ENCODE results near the gene PUM1.
A peak's percentile ranks its signal among the peaks of the same experiment; 100 is the strongest.

PUM1 gene

DNA sequence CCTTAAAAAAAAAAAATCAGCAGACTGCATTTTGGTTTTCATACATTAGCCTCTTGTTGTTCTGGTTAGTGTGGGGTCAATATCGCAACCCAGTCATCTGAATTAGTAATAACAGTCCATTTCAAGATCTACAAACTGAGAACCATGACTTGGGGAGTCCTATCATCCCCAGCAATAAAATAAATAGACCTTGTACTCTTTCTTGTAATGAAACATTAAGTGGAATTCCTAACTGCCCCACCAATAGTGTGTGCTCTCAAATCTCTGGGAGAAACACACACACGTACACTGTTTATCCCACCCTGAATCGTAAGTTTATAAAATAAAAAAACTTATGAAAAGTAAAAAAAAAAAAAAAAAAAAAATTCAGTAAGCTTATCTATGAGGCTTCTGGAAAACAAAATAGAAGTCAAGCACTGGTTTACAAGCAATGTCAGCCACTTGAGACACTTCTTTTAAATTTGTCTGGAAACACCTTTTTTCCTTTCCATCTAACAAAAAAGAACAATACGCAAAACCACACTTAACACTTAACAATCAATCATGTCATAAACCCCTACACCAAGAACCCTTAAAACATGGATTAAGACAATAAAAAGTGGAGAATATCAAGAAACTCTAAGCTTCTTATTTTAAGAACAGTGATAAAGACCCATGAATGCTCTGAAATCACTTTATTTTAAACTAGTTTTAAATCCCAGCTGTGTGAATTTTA is 53.1 kb downstream of the PUM1 start:
- TF ChIP-seq, protein P1, sequence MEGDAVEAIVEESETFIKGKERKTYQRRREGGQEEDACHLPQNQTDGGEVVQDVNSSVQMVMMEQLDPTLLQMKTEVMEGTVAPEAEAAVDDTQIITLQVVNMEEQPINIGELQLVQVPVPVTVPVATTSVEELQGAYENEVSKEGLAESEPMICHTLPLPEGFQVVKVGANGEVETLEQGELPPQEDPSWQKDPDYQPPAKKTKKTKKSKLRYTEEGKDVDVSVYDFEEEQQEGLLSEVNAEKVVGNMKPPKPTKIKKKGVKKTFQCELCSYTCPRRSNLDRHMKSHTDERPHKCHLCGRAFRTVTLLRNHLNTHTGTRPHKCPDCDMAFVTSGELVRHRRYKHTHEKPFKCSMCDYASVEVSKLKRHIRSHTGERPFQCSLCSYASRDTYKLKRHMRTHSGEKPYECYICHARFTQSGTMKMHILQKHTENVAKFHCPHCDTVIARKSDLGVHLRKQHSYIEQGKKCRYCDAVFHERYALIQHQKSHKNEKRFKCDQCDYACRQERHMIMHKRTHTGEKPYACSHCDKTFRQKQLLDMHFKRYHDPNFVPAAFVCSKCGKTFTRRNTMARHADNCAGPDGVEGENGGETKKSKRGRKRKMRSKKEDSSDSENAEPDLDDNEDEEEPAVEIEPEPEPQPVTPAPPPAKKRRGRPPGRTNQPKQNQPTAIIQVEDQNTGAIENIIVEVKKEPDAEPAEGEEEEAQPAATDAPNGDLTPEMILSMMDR (IDR thresholded peaks at IDR 0.05; ENCODE audit: low read depth, low read length, missing control alignments), result no peak
- no peak for DNase-seq (ENCODE audit: extremely low read depth, low read depth)
- H3K4me3 ChIP-seq (replicated peaks; ENCODE audit: low read depth, low read length), result no peak overlapping the region

GRCh38 chr1:31011719-31012118 is 53.8 kb downstream of the PUM1 start:
- TF ChIP-seq, protein P1 (IDR thresholded peaks at IDR 0.05; ENCODE audit: low read depth, low read length, missing control alignments), result no peak
- H3K4me3 ChIP-seq (replicated peaks; ENCODE audit: low read depth, low read length), result no peak overlapping the region
- no peak for DNase-seq (ENCODE audit: extremely low read depth, low read depth)

DNA sequence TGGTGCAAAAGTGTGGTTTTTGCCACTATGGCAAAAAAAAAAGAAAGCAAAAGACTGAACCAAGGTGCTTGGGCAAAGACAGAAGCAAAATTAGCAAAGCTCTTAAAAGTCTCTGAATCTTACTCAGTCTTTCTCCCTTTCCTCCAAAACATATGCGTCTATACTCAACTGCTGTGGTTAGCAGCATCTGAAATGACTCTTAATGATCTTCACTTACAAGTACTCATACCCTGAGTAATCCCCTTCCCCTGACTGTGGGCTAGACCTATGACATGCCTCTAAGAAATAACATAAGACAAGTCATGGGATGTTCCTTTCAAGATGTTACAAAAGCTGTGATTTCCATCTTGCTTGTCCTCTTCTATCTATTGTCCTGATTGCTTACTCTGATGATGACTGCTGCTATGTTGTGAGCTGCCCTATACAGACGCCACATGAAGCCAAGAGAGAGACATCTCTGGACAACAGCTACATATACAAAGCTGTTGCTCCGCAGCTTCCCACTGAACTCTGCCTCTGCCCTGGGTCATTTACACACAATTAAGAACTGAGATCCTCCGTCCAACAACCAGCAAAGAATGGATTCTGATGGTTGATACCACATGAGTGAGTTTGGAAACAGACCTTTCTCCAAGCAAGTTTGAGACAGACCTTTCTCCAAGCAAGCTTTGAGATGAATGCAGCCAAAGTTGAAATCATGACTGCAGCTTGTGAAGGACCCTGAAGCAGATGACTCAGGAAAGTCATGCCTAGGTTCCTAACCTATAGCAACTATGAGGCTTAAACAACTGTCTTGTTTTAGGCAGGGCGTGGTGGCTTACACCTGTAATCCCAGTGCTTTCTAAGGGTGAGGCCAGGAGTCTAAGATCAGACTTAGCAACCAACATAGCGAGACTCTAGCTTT is 55.2 kb downstream of the PUM1 start:
- no peak for DNase-seq (ENCODE audit: extremely low read depth, low read depth)
- H3K4me3 ChIP-seq (replicated peaks; ENCODE audit: low read depth, low read length), result no peak overlapping the region
- TF ChIP-seq, protein P1 (IDR thresholded peaks at IDR 0.05; ENCODE audit: low read depth, low read length, missing control alignments), result no peak

DNA sequence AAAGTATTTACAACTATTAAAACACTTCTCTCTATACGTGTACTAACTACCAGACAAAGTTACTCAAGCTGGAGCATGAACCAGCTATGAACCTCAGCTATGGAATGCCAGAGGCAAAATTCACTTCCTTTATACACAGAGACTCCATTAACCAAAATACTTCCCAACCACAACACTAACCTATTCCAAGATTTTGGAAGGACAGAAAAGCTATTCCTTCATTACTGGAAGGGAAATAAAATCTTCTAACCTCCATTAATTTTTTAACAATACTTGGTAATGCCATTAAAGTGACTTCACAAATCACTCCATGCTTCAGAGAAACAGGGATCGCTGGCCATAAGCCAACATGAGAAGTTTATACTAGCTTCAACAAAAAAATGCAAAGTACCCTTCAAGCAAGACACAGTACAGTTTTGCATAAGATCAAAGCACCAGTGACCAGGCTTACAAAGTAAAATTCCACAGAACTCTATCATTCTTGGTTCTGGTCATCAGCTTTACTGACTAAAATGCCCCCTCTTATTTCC is 58.0 kb downstream of the PUM1 start:
- H3K4me3 ChIP-seq (replicated peaks; ENCODE audit: low read depth, low read length), result no peak overlapping the region
- peak; percentile 69 for DNase-seq (ENCODE audit: extremely low read depth, low read depth)
- TF ChIP-seq, protein P1 (IDR thresholded peaks at IDR 0.05; ENCODE audit: low read depth, low read length, missing control alignments), result no peak

GRCh38 chr1:31006747-31007146 is 58.8 kb downstream of the PUM1 start:
- H3K4me3 ChIP-seq (replicated peaks; ENCODE audit: low read depth, low read length), result no peak overlapping the region
- DNase-seq (ENCODE audit: extremely low read depth, low read depth), result no peak
- TF ChIP-seq, protein P1 (IDR thresholded peaks at IDR 0.05; ENCODE audit: low read depth, low read length, missing control alignments), result no peak

- TF ChIP-seq, protein P1 (IDR thresholded peaks at IDR 0.05; ENCODE audit: low read depth, low read length, missing control alignments), result no peak
- DNase-seq (ENCODE audit: extremely low read depth, low read depth), result no peak
These were observed 59.8 kb downstream of the PUM1 start for GRCh38 chr1:31005617-31006166.

More at GRCh38 chr1:31005617-31006166, 59.8 kb downstream of the PUM1 start:
- H3K4me3 ChIP-seq (replicated peaks; ENCODE audit: low read depth, low read length), result no peak overlapping the region

Measured in HFF-Myc (cell line).